Ovary (tissue), 9 donors: ENCODE data around the gene DNAH8. TPM values are rescaled to one million over a fixed set of nuclear protein-coding genes. Genes with fewer than 3 reads are reported as not detected.

Experiments
- DNase-seq, 5 donors: peaks; one replicate each; pipeline ENCODE4 v3.0.0-alpha.2; 2019 to 2020
- H3K27ac ChIP-seq, 2 donors: fragments of 200-600 bp; one replicate each; pipeline versions ENCODE4 v1.5.1 to v1.8.0; 2019 to 2022
- H3K27me3 ChIP-seq: fragments of 200-600 bp; one replicate; pipeline ENCODE4 v1.8.0; 2022
- H3K36me3 ChIP-seq: fragments of 200-600 bp; sonication (generic); one replicate; pipeline ENCODE4 v1.5.1; 2019
- H3K4me1 ChIP-seq: one replicate; pipeline ENCODE4 v1.8.1; 2013; ENCODE audit warnings: mild to moderate bottlenecking, moderate library complexity; ENCODE audit not compliant: insufficient read depth
- H3K4me3 ChIP-seq: fragments of 200-600 bp; sonication (generic); one replicate; pipeline ENCODE4 v1.5.1; 2017
- H3K9me3 ChIP-seq, 2 donors: fragments of 200-600 bp in 1 of 2; sonication (generic) in 1 of 2; one replicate each; pipeline versions ENCODE4 v1.5.1 to v1.8.1; 2013 to 2019; ENCODE audit warnings: mild to moderate bottlenecking in 1 of 2, moderate library complexity in 1 of 2
- CTCF ChIP-seq, 3 donors: fragments of 450-650 bp in 2 of 3; fragments of 200-600 bp in 1 of 3; IDR thresholded peaks; one replicate each; pipeline versions ENCODE4 v1.5.1 to v1.8.0; 2016 to 2022; ENCODE audit warnings: antibody characterized with exemption in 3 of 3, mild to moderate bottlenecking in 1 of 3
- EP300 ChIP-seq: sonication (generic); formaldehyde crosslinking; IDR thresholded peaks from one replicate; pipeline ENCODE4 v1.6.1; 2017; ENCODE audit warnings: antibody characterized with exemption
- POLR2A ChIP-seq: fragments of 450-650 bp; IDR thresholded peaks from one replicate; pipeline ENCODE4 v1.6.1; 2017; ENCODE audit warnings: antibody characterized with exemption, mild to moderate bottlenecking, moderate library complexity
- whole genome bisulfite sequencing, 3 donors: extraction: QIAGEN DNeasy Blood & Tissue Kit in 1 of 3; methylation state at CpG; one replicate each; pipeline versions ENCODE4 v1.1.5 to v1.1.7; 2013 to 2017; 5-methylcytosine and 5-hydroxymethylcytosine counted together
- intact Hi-C, 4 donors: fragments of 100-400 bp; cut with DNase I; formaldehyde crosslinking; loops; one replicate each; pipeline versions ENCODE4 v1.11.0 to v1.15.1; 2022 to 2023
- polyA plus RNA-seq, 2 donors: library from polyadenylated mRNA; stranded (reverse); fragments of 200-250 nt in 1 of 2; fragments of 350-450 nt in 1 of 2; fragmentation: Illumina TruSeq in 1 of 2; extraction: RNeasy Lipid Tissue Mini Kit (QIAGEN cat#74804) in 1 of 2; gene quantifications; one replicate each; pipeline ENCODE4 v1.2.3, GENCODE V29; 2013 to 2014
- total RNA-seq, 7 donors: library from RNA; depleted of rRNA in 2 of 7; stranded (reverse); fragments of >200 nt in 2 of 7; fragmentation: NEBNext Ultra II Directional in 3 of 7; extraction: Animal tissue kit (Norgen Biotek cat#: 25700) in 3 of 7; gene quantifications; one replicate each; pipeline versions ENCODE4 v1.1.0 to v1.2.4, GENCODE V29; 2016 to 2023
- donor health status: DM: no; HTN: no; CAD: no; lungs with moderate emphysema.
- donor health status: DM: no; HTN: no; CAD: no.
- donor health status: Bipolar disorder and iron deficiency.
- donor health status: DM: yes; HTN: yes; CAD: no.
- donor health status: DM: no; HTN: no; CAD: no.
- donor health status: DM: yes; HTN: yes; CAD: no.

DNAH8 gene
- total and polyA plus RNA-seq, 9 donors, result under 0.01 to 0.08 (median 0.01) TPM; not detected in 4

GRCh38 chr6:38681850-38682249, 33.3 kb upstream of the DNAH8 start:
- 96 to 98% (median 97%) methylated on average over 2 of the region's 2 CpGs for WGBS, 3 donors
- intact Hi-C loops, result no loop called here
- no peak overlapping the region for H3K4me3 ChIP-seq

GRCh38 chr6:38684237-38684636, 30.9 kb upstream of the DNAH8 start:
- Histone ChIP-seq H3K27ac (no peak overlapping the region), H3K27me3 (no peaks in the 10 kb centered on the region), H3K4me3 (no peak overlapping the region), H3K36me3 (no peaks in the 10 kb centered on the region), H3K9me3 (no peaks in the 10 kb centered on the region), H3K4me1 (peaks cover 9% of the 10 kb centered on the region)
- intact Hi-C loops, result no loop called here
- WGBS, 3 donors, result 93 to 95% (median 95%) methylated on average over 1 of the region's 1 CpG
- DNase-seq, result no peak
- TF ChIP-seq EP300, result no peak
- TF ChIP-seq POLR2A, result no peak
- no peak for TF ChIP-seq CTCF (IDR thresholded peaks at IDR 0.05)

More at GRCh38 chr6:38681850-38682249, 33.3 kb upstream of the DNAH8 start:
- Histone ChIP-seq H3K27ac (no peak overlapping the region), H3K4me1 (peaks cover 7% of the 10 kb centered on the region), H3K9me3 (no peaks in the 10 kb centered on the region), H3K27me3 (no peaks in the 10 kb centered on the region), H3K36me3 (no peaks in the 10 kb centered on the region)
- TF ChIP-seq CTCF (IDR thresholded peaks at IDR 0.05), result no peak
- no peak for TF ChIP-seq POLR2A
- TF ChIP-seq EP300, result no peak
- DNase-seq, result no peak

- Histone ChIP-seq H3K4me3 (no peak overlapping the region), H3K27ac (no peak overlapping the region), H3K9me3 (no peaks in the 10 kb centered on the region), H3K27me3 (no peaks in the 10 kb centered on the region), H3K36me3 (no peaks in the 10 kb centered on the region), H3K4me1 (peaks cover 9% of the 10 kb centered on the region)
- 96 to 98% (median 98%) methylated on average over 3 of the region's 3 CpGs for WGBS, 3 donors
- no peak for TF ChIP-seq CTCF (IDR thresholded peaks at IDR 0.05)
- TF ChIP-seq EP300, result no peak
- TF ChIP-seq POLR2A, result no peak
- no peak for DNase-seq
- intact Hi-C loops, result loop anchor here in 1 of 4 donors (5.0 kb wide), 1 partner anchor 1338 kb away; no protein-coding TSS in a partner anchor
Measured at GRCh38 chr6:38684904-38685303, 30.2 kb upstream of the DNAH8 start.

- Histone ChIP-seq H3K4me3 (no peak overlapping the region), H3K36me3 (no peaks in the 10 kb centered on the region), H3K27me3 (no peaks in the 10 kb centered on the region), H3K9me3 (no peaks in the 10 kb centered on the region), H3K27ac (no peak overlapping the region), H3K4me1 (peaks cover 9% of the 10 kb centered on the region)
- no peak for TF ChIP-seq POLR2A
- no peak for TF ChIP-seq CTCF (IDR thresholded peaks at IDR 0.05)
- TF ChIP-seq EP300, result no peak
- intact Hi-C loops, result loop anchor here in 1 of 4 donors (5.0 kb wide), 1 partner anchor 1339 kb away; no protein-coding TSS in a partner anchor
- DNase-seq, result no peak
- WGBS, 3 donors, result 53 to 58% (median 56%) methylated on average over 4 of the region's 4 CpGs
Measured at GRCh38 chr6:38686270-38687042, 28.7 kb upstream of the DNAH8 start.
